HCT116 (cell line): ENCODE measurements around the gene IL17REL. TPM values are rescaled to one million over a fixed set of nuclear protein-coding genes. Genes with fewer than 3 reads are reported as not detected.

ENCODE experiments used
- ATAC-seq: fragments of 200-7000 bp; cut with Tn5 transposase; 2 replicates; pipeline ENCODE4 v1.9.1; 2020; ENCODE audit warnings: mild to moderate bottlenecking, moderate library complexity
- BruUV-seq: library from RNA; stranded (reverse); fragments of 400-500 nt; replicated peaks from 2 replicates; lab custom pipeline; 2021; lab: Mats Ljungman, UMichigan
- CTCF ChIA-PET: fragments of 300-600 bp; sonication (Branson Sonifier 250); formaldehyde crosslinking; loops from one replicate; lab custom pipeline; 2021; ENCODE audit warnings: antibody characterized with exemption; lab: Charles Lee
- POLR2A ChIA-PET: fragments of 300-600, 350-600 bp; sonication (Branson Sonifier 250); formaldehyde crosslinking; loops from one replicate; lab custom pipeline; 2021; ENCODE audit warnings: antibody characterized with exemption; lab: Charles Lee
- RAD21 ChIA-PET, 2 experiments: fragments of 300-600 bp; sonication (Branson Sonifier 250); formaldehyde crosslinking; loops; one replicate each; lab custom pipeline; 2023; ENCODE audit warnings: low total read pairs in 2 of 2; ENCODE audit not compliant: uncharacterized antibody in 2 of 2, unreplicated experiment in 2 of 2, low non-redundant PET in 1 of 2; lab: Charles Lee
- DNase-seq: peaks from one replicate; pipeline ENCODE4 v3.0.0-alpha.2; 2010; ENCODE audit warnings: low read depth, low spot score
- H2AFZ ChIP-seq: fragments of 200-600 bp; shearing (Covaris generic), sonication (generic); 2 replicates; pipeline ENCODE4 v1.6.1; 2017; ENCODE audit warnings: low read depth, mixed run types, mixed read lengths, antibody characterized with exemption, low read length; ENCODE audit not compliant: poor library complexity, severe bottlenecking
- H3K27ac ChIP-seq: 2 replicates; pipeline ENCODE4 v1.5.1; 2012; ENCODE audit warnings: low read depth, low read length
- H3K27me3 ChIP-seq: fragments of 200-600 bp; sonication (generic); 2 replicates; pipeline ENCODE4 v1.6.1; 2016; ENCODE audit warnings: mixed run types, low read length, mixed read lengths; ENCODE audit not compliant: insufficient read depth
- H3K36me3 ChIP-seq, 2 experiments: fragments of 200-500 bp in 1 of 2; fragments of 200-600 bp in 1 of 2; sonication (Bioruptor generic) in 1 of 2; sonication (generic) in 1 of 2; 2 replicates each; pipeline versions ENCODE4 v1.5.1 to v1.6.1; 2014 to 2016; ENCODE audit warnings: low read length in 2 of 2, inconsistent platforms in 1 of 2, mixed read lengths in 1 of 2, mixed run types in 1 of 2; ENCODE audit not compliant: insufficient read depth in 2 of 2, control insufficient read depth in 1 of 2
- H3K4me1 ChIP-seq, 2 experiments: fragments of 200-600 bp in 1 of 2; sonication (generic) in 1 of 2; 2 replicates each; pipeline versions ENCODE4 v1.5.1 to v1.6.1; 2012 to 2017; ENCODE audit warnings: low read length in 2 of 2, inconsistent platforms in 1 of 2, mild to moderate bottlenecking in 1 of 2, mixed read lengths in 1 of 2, mixed run types in 1 of 2, moderate library complexity in 1 of 2; ENCODE audit not compliant: insufficient read depth in 2 of 2, control insufficient read depth in 1 of 2
- H3K4me2 ChIP-seq: fragments of 200-600 bp; sonication (generic); 2 replicates; pipeline ENCODE4 v1.6.1; 2017; ENCODE audit warnings: mixed run types, low read length, mixed read lengths
- H3K4me3 ChIP-seq, 2 experiments: fragments of 200-600 bp in 1 of 2; sonication (generic) in 1 of 2; replicated peaks in 1 of 2; 2 replicates each; pipeline ENCODE4 v1.5.1; 2011 to 2016; ENCODE audit warnings: low read length in 2 of 2, control low read depth in 1 of 2, low read depth in 1 of 2, mild to moderate bottlenecking in 1 of 2, mixed read lengths in 1 of 2, mixed run types in 1 of 2
- H3K79me2 ChIP-seq: fragments of 200-600 bp; sonication (generic); 2 replicates; pipeline ENCODE4 v1.6.1; 2017; ENCODE audit warnings: mild to moderate bottlenecking, mixed run types, low read length, moderate library complexity, mixed read lengths; ENCODE audit not compliant: insufficient read depth
- H3K9ac ChIP-seq: fragments of 200-600 bp; sonication (generic); 2 replicates; pipeline ENCODE4 v1.6.1; 2016; ENCODE audit warnings: low read length, mixed read lengths
- H3K9me2 ChIP-seq: fragments of 200-600 bp; sonication (generic), shearing (Covaris generic); 2 replicates; pipeline ENCODE4 v1.6.1; 2017; ENCODE audit warnings: mixed run types, mild to moderate bottlenecking, moderate library complexity; ENCODE audit not compliant: insufficient read depth
- H3K9me3 ChIP-seq, 2 experiments: fragments of 200-500 bp in 1 of 2; fragments of 200-600 bp in 1 of 2; sonication (Bioruptor generic) in 1 of 2; sonication (generic) in 1 of 2; 2 replicates each; pipeline ENCODE4 v1.6.1; 2014 to 2017; ENCODE audit warnings: low read length in 2 of 2, mixed read lengths in 2 of 2, inconsistent platforms in 1 of 2, low read depth in 1 of 2, mild to moderate bottlenecking in 1 of 2, mixed run types in 1 of 2, moderate library complexity in 1 of 2; ENCODE audit not compliant: control insufficient read depth in 1 of 2, insufficient read depth in 1 of 2
- H4K20me1 ChIP-seq: fragments of 200-600 bp; sonication (generic), shearing (Covaris generic); 2 replicates; pipeline ENCODE4 v1.6.1; 2017; ENCODE audit warnings: mixed run types, mild to moderate bottlenecking, moderate library complexity; ENCODE audit not compliant: insufficient read depth
- ATF3 ChIP-seq: IDR thresholded peaks from 2 replicates; pipeline ENCODE4 v1.6.1; 2012
- CBX3 ChIP-seq: IDR thresholded peaks from 2 replicates; pipeline ENCODE4 v1.6.1; 2012; ENCODE audit warnings: low read depth
- CEBPB ChIP-seq: IDR thresholded peaks from 2 replicates; pipeline ENCODE4 v1.6.1; 2012; ENCODE audit warnings: low read depth
- CTCF ChIP-seq, 3 experiments: fragments of 200-600 bp in 1 of 3; sonication (generic) in 1 of 3; IDR thresholded peaks in 2 of 3; conservative IDR thresholded peaks in 1 of 3; 2 replicates each; pipeline ENCODE4 v1.5.1; 2012 to 2017; ENCODE audit warnings: low read depth in 2 of 3, low read length in 2 of 3, antibody characterized with exemption in 1 of 3, borderline replicate concordance in 1 of 3, control low read depth in 1 of 3, mild to moderate bottlenecking in 1 of 3, mixed read lengths in 1 of 3, mixed run types in 1 of 3, moderate library complexity in 1 of 3; ENCODE audit not compliant: insufficient read depth in 1 of 3
- EGR1 ChIP-seq: IDR thresholded peaks from 2 replicates; pipeline ENCODE4 v1.6.1; 2012; ENCODE audit warnings: low read depth
- ELF1 ChIP-seq: IDR thresholded peaks from 2 replicates; pipeline ENCODE4 v1.6.1; 2012; ENCODE audit warnings: low read depth, borderline replicate concordance
- EZH2phosphoT487 ChIP-seq: fragments of 200-600 bp; IDR thresholded peaks from 2 replicates; pipeline ENCODE4 v1.6.1; 2018; ENCODE audit warnings: antibody characterized with exemption, borderline replicate concordance
- FOSL1 ChIP-seq: IDR thresholded peaks from 2 replicates; pipeline ENCODE4 v1.6.1; 2012; ENCODE audit warnings: low read depth
- JUND ChIP-seq: IDR thresholded peaks from 2 replicates; pipeline ENCODE4 v1.6.1; 2012
- MAX ChIP-seq: IDR thresholded peaks from 2 replicates; pipeline ENCODE4 v1.6.1; 2012
- POLR2A ChIP-seq: IDR thresholded peaks from 2 replicates; pipeline ENCODE4 v1.7.0; 2011; ENCODE audit warnings: borderline replicate concordance; ENCODE audit not compliant: insufficient read depth, insufficient read length; ENCODE audit errors: extremely low read depth
- REST ChIP-seq: IDR thresholded peaks from 2 replicates; pipeline ENCODE4 v1.6.1; 2012; ENCODE audit warnings: low read depth
- SIN3A ChIP-seq: IDR thresholded peaks from 2 replicates; pipeline ENCODE4 v1.6.1; 2012; ENCODE audit warnings: low read depth
- SP1 ChIP-seq: IDR thresholded peaks from 2 replicates; pipeline ENCODE4 v1.6.1; 2012; ENCODE audit warnings: low read depth
- TCF7L2 ChIP-seq: IDR thresholded peaks from 2 replicates; pipeline ENCODE4 v1.7.0; 2011; ENCODE audit warnings: borderline replicate concordance, inconsistent platforms; ENCODE audit not compliant: insufficient read depth, insufficient read length; ENCODE audit errors: extremely low read depth
- YY1 ChIP-seq: IDR thresholded peaks from 2 replicates; pipeline ENCODE4 v1.6.1; 2011; ENCODE audit warnings: low read length, low read depth, moderate library complexity, mild to moderate bottlenecking; ENCODE audit not compliant: insufficient replicate concordance; ENCODE audit errors: extremely low read depth
- ZNF274 ChIP-seq: fragments of 200-500 bp; sonication (Bioruptor generic); IDR thresholded peaks from 2 replicates; pipeline ENCODE4 v1.6.1; 2014; ENCODE audit warnings: mild to moderate bottlenecking, low read depth, low read length, inconsistent platforms
- intact Hi-C: fragments of 100-400 bp; cut with micrococcal nuclease; formaldehyde crosslinking; loops from 2 replicates; pipeline ENCODE4 v1.10.0; 2022
- total RNA-seq: library from RNA; stranded (reverse); gene quantifications from one replicate; pipeline ENCODE4 v1.2.1, GENCODE V29; 2021; ENCODE audit not compliant: unreplicated experiment

IL17REL gene
- total RNA-seq, 1 experiment from 2014 or later: not detected

GRCh38 chr22:50007057-50007511 lies 5.5 kb downstream of the IL17REL start:
- Histone ChIP-seq H3K9ac (no peak overlapping the region), H3K9me3 (no peaks in the 10 kb centered on the region), H3K4me3 (no peak overlapping the region), H3K79me2 (no peaks in the 10 kb centered on the region), H3K27me3 (no peaks in the 10 kb centered on the region), H4K20me1 (no peaks in the 10 kb centered on the region), H3K36me3 (no peaks in the 10 kb centered on the region), H3K4me2 (no peak overlapping the region), H3K9me2 (no peaks in the 10 kb centered on the region), H3K4me1 (no peaks in the 10 kb centered on the region), H2AFZ (no peak overlapping the region), H3K27ac (no peak overlapping the region)
- ChIA-PET POLR2A (no interaction called here), RAD21 (no interaction called here), CTCF (interaction anchor here (1.1 to 1.7 kb wide), 2 partner anchors 14 to 23 kb away, joined by 3 to 5 read pairs; no protein-coding TSS in a partner anchor)
- TF ChIP-seq SP1 (no peak), JUND (no peak), MAX (no peak), CEBPB (no peak), CTCF (IDR thresholded peaks at IDR 0.05 in 2 of 3, conservative IDR thresholded peaks at IDR 0.05 in 1 of 3; ENCODE audit: borderline replicate concordance in 1 of 3, insufficient read depth in 1 of 3, low read depth in 2 of 3, low read length in 2 of 3) (no peak), POLR2A (no peak), EZH2phosphoT487 (no peak), CBX3 (no peak), TCF7L2 (no peak), ATF3 (no peak), REST (no peak), FOSL1 (no peak), SIN3A (no peak), ELF1 (no peak), ZNF274 (no peak), EGR1 (no peak), YY1 (no peak)
- DNase-seq: no peak
- no TSS peak for BruUV-seq
- no peak for ATAC-seq
- intact Hi-C loops: no loop called here
